HG03520 (cell line): Measurements from ENCODE around the gene JMJD8.

Experiments
- ATAC-seq: cut with Tn5 transposase; IDR thresholded peaks from one replicate; pipeline ENCODE4 v1.9.1; 2021; ENCODE audit warnings: mild to moderate bottlenecking, moderate library complexity; ENCODE audit not compliant: unreplicated experiment

JMJD8 gene

GRCh38 chr16:666572-666971 lies 17.6 kb downstream of the JMJD8 start:
- ATAC-seq: no peak

- no peak for ATAC-seq
These were observed 21.5 kb downstream of the JMJD8 start for GRCh38 chr16:662597-662996.

- no peak for ATAC-seq
These were observed 22.0 kb downstream of the JMJD8 start for GRCh38 chr16:662095-662494.

GRCh38 chr16:661184-661821 lies 22.8 kb downstream of the JMJD8 start:
- ATAC-seq: no peak

GRCh38 chr16:660459-661183 lies 23.5 kb downstream of the JMJD8 start:
- ATAC-seq: peak; percentile 47

GRCh38 chr16:660132-660458 lies 24.0 kb downstream of the JMJD8 start:
- ATAC-seq: no peak

- ATAC-seq: no peak
These were observed 24.5 kb downstream of the JMJD8 start for GRCh38 chr16:659618-660017.

- ATAC-seq: no peak
These were observed 25.2 kb downstream of the JMJD8 start for GRCh38 chr16:658679-659571.

GRCh38 chr16:657487-657886 lies 26.6 kb downstream of the JMJD8 start:
- no peak for ATAC-seq

GRCh38 chr16:654034-654433 lies 30.1 kb downstream of the JMJD8 start:
- no peak for ATAC-seq

- no peak for ATAC-seq
These were observed 31.5 kb downstream of the JMJD8 start for GRCh38 chr16:652454-653305.

- ATAC-seq: no peak
These were observed 32.3 kb downstream of the JMJD8 start for GRCh38 chr16:651844-652243.

GRCh38 chr16:649631-650030 lies 34.5 kb downstream of the JMJD8 start:
- ATAC-seq: peak; percentile 5

- ATAC-seq: peak; percentile 59
These were observed 35.1 kb downstream of the JMJD8 start, which contains the start of gene WDR90 for GRCh38 chr16:648781-649589. TSS of gene WDR90 (plus strand) at chr16:649365. CDS start at chr16:649417, 52 bp downstream.

- no peak for ATAC-seq
These were observed 35.9 kb downstream of the JMJD8 start for GRCh38 chr16:648071-648780.

GRCh38 chr16:647173-647902 lies 36.8 kb downstream of the JMJD8 start:
- ATAC-seq: no peak

- ATAC-seq: no peak
These were observed 37.4 kb downstream of the JMJD8 start for GRCh38 chr16:646679-647172.

- no peak for ATAC-seq
These were observed 38.1 kb downstream of the JMJD8 start for GRCh38 chr16:645852-646678.
